ENCODE data around the gene LPIN1. TPM values are rescaled to one million over a fixed set of nuclear protein-coding genes. Genes with fewer than 3 reads are reported as not detected.
"Not testable (repeated sequence)": the region's sequence is repeated elsewhere in the genome, so short reads cannot be mapped to it uniquely, and the experiment has no call there.

The LPIN1 gene
- total RNA-seq, 3 donors from 2014 or later = 78.6 to 106 (median 82.6) TPM

DNA sequence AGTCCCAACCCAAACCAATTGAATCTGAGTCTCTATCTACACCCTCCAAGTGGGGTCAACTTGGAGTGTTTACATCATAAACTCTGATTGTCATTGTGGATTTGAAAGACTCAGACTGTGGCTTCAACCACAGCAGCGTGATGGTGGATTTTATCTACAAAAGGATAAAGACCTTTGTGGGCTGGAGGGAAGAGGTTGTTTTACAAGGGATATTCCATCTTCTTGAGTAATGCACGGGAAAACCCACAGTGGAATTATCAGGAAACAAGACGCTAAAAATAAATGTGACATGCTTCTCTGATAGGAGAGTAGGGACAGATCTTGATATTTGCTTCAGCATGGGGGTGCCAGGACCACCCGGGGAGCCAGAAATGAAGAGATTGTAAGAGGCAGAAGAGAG, 93.5 kb downstream of the LPIN1 start:
- no peaks in the 10 kb centered on the region for H3K36me3 ChIP-seq
- H3K27ac ChIP-seq = no peak overlapping the region
- H3K27me3 ChIP-seq = no peaks in the 10 kb centered on the region
- H3K4me3 ChIP-seq = no peak overlapping the region
- H3K4me1 ChIP-seq = no peaks in the 10 kb centered on the region
- intact Hi-C loops (cut with DNase I; ENCODE audit: low total_unique reads) = no loop called here
- H3K9me3 ChIP-seq = peaks cover 0 to under 1% of the 10 kb centered on the region in 2 donors
- DNase-seq (ENCODE audit: low spot score in 2 of 2) = no peak
- TF ChIP-seq POLR2A (IDR thresholded peaks at IDR 0.05) (no peak), POLR2AphosphoS5 (IDR thresholded peaks at IDR 0.05) (no peak)
- TF ChIP-seq, protein P1, sequence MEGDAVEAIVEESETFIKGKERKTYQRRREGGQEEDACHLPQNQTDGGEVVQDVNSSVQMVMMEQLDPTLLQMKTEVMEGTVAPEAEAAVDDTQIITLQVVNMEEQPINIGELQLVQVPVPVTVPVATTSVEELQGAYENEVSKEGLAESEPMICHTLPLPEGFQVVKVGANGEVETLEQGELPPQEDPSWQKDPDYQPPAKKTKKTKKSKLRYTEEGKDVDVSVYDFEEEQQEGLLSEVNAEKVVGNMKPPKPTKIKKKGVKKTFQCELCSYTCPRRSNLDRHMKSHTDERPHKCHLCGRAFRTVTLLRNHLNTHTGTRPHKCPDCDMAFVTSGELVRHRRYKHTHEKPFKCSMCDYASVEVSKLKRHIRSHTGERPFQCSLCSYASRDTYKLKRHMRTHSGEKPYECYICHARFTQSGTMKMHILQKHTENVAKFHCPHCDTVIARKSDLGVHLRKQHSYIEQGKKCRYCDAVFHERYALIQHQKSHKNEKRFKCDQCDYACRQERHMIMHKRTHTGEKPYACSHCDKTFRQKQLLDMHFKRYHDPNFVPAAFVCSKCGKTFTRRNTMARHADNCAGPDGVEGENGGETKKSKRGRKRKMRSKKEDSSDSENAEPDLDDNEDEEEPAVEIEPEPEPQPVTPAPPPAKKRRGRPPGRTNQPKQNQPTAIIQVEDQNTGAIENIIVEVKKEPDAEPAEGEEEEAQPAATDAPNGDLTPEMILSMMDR (IDR thresholded peaks at IDR 0.05) = no peak

DNA sequence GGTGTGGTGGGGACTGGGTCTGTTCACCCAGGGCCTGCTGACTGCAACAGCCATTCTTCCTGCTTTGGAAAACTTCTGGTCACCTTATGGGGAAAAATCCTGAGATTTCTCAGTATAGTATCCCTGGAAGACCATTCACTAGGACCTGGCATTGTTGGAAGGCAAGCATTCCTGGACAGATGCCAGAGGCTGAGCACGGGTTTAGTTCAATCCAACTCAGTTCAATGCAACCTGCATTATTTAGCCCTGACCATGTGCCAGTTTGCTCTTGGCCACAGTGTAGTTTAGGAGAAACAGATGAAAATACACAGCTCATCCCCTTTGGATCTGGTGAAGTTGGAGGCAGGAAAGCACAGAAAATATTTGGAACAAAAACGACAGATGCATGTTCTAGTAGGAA, 95.9 kb downstream of the LPIN1 start:
- no peaks in the 10 kb centered on the region for H3K4me1 ChIP-seq
- TF ChIP-seq, protein P1 (IDR thresholded peaks at IDR 0.05) = no peak
- no peak for TF ChIP-seq POLR2AphosphoS5 (IDR thresholded peaks at IDR 0.05)
- no peak for TF ChIP-seq POLR2A (IDR thresholded peaks at IDR 0.05)
- no peaks in the 10 kb centered on the region for H3K9me3 ChIP-seq
- H3K4me3 ChIP-seq = no peak overlapping the region
- no peaks in the 10 kb centered on the region for H3K36me3 ChIP-seq
- no peaks in the 10 kb centered on the region for H3K27me3 ChIP-seq
- no peak overlapping the region for H3K27ac ChIP-seq
- intact Hi-C loops (cut with DNase I; ENCODE audit: low total_unique reads) = no loop called here
- peak in 1 of 2 donors; percentile 43 for DNase-seq (ENCODE audit: low spot score in 2 of 2)

DNA sequence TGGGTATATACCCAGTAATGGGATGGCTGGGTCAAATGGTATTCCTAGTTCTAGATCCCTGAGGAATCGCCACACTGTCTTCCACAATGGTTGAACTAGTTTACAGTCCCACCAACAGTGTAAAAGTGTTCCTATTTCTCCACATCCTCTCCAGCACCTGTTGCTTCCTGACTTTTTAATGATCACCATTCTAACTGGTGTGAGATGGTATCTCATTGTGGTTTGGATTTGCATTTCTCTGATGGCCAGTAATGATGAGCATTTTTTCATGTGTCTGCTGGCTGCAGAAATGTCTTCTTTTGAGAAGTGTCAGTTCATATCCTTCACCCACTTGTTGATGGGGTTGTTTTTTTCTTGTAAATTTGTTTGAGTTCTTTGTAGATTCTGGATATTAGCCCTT, 98.4 kb downstream of the LPIN1 start:
- H3K4me1 ChIP-seq; H3K4me3 ChIP-seq; DNase-seq (ENCODE audit: low spot score in 2 of 2); intact Hi-C loops (cut with DNase I; ENCODE audit: low total_unique reads); H3K36me3 ChIP-seq; H3K9me3 ChIP-seq; H3K27me3 ChIP-seq; H3K27ac ChIP-seq: not testable (repeated sequence)

DNA sequence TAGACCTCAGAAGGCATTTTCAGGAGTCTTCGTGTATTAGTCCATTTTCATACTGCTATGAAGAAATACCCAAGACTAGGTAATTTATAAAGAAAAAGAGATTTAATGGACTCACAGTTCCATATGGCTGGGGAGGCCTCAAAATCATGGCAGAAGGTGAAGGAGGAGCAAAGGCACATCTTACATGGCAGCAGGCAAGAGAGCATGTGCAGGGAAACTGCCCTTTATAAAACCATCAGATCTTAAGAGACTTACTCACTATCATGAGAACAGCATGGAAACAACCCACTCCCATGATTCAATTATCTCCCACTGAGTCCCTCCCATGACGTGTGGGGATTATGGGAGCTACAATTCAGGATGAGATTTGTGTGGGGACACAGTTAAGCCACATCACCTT, 101.5 kb downstream of the LPIN1 start:
- intact Hi-C loops (cut with DNase I; ENCODE audit: low total_unique reads); H3K4me3 ChIP-seq; H3K27me3 ChIP-seq; H3K4me1 ChIP-seq; H3K36me3 ChIP-seq; DNase-seq (ENCODE audit: low spot score in 2 of 2); H3K9me3 ChIP-seq; H3K27ac ChIP-seq: not testable (repeated sequence)

DNA sequence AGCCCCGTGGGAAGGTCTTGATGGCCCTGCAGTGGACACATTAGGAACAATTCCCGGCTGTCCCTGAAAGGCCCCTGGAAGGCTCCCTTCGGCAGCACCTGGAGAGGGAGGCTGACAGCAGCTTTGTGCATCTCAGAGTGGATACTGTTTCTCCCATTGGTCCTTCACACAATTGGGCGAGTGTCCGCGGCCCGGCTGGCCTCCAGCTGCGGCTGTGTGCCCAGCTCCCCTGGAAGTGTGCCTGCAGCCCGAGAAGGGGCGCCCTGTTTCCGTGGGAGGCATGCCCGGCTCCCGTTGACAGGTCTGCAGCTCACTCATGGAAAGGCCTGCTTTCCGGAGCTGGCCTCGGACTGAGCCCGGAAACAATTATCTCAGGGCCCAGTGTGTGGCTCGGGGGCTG, 103.7 kb downstream of the LPIN1 start:
- Histone ChIP-seq H3K27ac (no peak overlapping the region), H3K4me3 (peak overlapping the region in 1 of 3 donors; percentile 16), H3K9me3 (no peaks in the 10 kb centered on the region), H3K36me3 (no peaks in the 10 kb centered on the region), H3K27me3 (no peaks in the 10 kb centered on the region), H3K4me1 (no peaks in the 10 kb centered on the region)
- DNase-seq (ENCODE audit: low spot score in 2 of 2) = no peak
- intact Hi-C loops (cut with DNase I; ENCODE audit: low total_unique reads) = no loop called here
- TF ChIP-seq, protein P1 (IDR thresholded peaks at IDR 0.05) = no peak
- TF ChIP-seq POLR2A (IDR thresholded peaks at IDR 0.05) = no peak
- no peak for TF ChIP-seq POLR2AphosphoS5 (IDR thresholded peaks at IDR 0.05)

DNA sequence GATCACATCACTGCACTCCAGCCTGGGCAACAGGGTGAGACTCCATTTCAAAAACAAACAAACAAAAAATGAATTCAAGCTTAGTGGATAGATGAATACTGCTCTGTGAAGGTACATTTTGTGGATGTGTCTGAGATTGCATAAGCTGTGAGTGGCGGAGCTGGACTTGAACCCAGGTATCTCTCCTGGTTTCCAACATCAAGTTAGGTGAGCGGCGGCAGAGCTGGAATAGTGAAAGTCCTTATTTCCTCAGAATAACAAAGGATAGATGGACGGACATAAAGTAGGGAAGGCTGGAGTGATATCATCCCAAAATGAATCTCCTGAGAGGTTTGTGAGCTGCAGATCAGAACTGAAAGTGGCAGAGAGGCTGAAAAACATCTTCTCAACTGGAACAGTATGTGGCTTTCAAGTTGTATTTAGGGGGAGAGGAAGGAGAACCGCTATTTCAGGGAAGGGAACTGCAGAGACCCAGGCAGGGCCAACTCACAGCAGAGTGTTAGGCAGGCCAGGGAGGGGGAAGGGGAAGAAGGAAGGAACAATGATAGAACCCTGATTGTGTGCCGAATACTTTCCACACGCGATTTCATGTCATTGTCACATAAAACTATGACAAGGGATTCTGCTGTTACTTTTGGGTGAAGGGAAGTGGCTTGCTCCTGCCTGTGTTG, 106.2 kb downstream of the LPIN1 start:
- no peak overlapping the region for H3K27ac ChIP-seq
- H3K27me3 ChIP-seq = no peaks in the 10 kb centered on the region
- H3K4me3 ChIP-seq = no peak overlapping the region
- DNase-seq (ENCODE audit: low spot score in 2 of 2) = no peak
- no peak for TF ChIP-seq POLR2AphosphoS5 (IDR thresholded peaks at IDR 0.05)
- TF ChIP-seq POLR2A (IDR thresholded peaks at IDR 0.05) = no peak
- TF ChIP-seq, protein P1 (IDR thresholded peaks at IDR 0.05) = no peak
- H3K4me1 ChIP-seq = no peaks in the 10 kb centered on the region
- intact Hi-C loops (cut with DNase I; ENCODE audit: low total_unique reads) = no loop called here
- H3K36me3 ChIP-seq = no peaks in the 10 kb centered on the region
- H3K9me3 ChIP-seq = no peaks in the 10 kb centered on the region

All from breast epithelium (tissue), 4 donors.